Osteocyte (in vitro differentiated cells): ENCODE results near the gene DPYD. TPM values are rescaled to one million over a fixed set of nuclear protein-coding genes. Genes with fewer than 3 reads are reported as not detected.

Experiments
- DNase-seq: peaks from one replicate; pipeline ENCODE4 v3.0.0; 2021; ENCODE audit warnings: mixed read lengths; ENCODE audit not compliant: unreplicated experiment; ENCODE audit errors: extremely low spot score
- H3K27ac Mint-ChIP-seq: one replicate; pipeline ENCODE4 v1.8.0; 2021; ENCODE audit warnings: mild to moderate bottlenecking, mixed read lengths; ENCODE audit not compliant: unreplicated experiment
- H3K27me3 Mint-ChIP-seq: one replicate; pipeline ENCODE4 v1.8.0; 2021; ENCODE audit warnings: mixed read lengths; ENCODE audit not compliant: unreplicated experiment
- H3K36me3 Mint-ChIP-seq: one replicate; pipeline ENCODE4 v1.8.0; 2021; ENCODE audit warnings: mixed read lengths; ENCODE audit not compliant: unreplicated experiment
- H3K4me1 Mint-ChIP-seq: one replicate; pipeline ENCODE4 v1.8.0; 2021; ENCODE audit warnings: mixed read lengths; ENCODE audit not compliant: unreplicated experiment
- H3K4me3 Mint-ChIP-seq: one replicate; pipeline ENCODE4 v1.8.0; 2021; ENCODE audit warnings: mild to moderate bottlenecking, moderate library complexity, mixed read lengths; ENCODE audit not compliant: unreplicated experiment
- H3K9me3 Mint-ChIP-seq: one replicate; pipeline ENCODE4 v1.8.0; 2021; ENCODE audit warnings: mixed read lengths; ENCODE audit not compliant: unreplicated experiment
- total RNA-seq: library from RNA; stranded (reverse); gene quantifications from 2 replicates; pipeline ENCODE4 v1.2.1, GENCODE V29; 2021
- TF ChIP-seq, protein P1 (sequence below): fragments of 200-600 bp; sonication (generic); IDR thresholded peaks from 2 replicates; pipeline ENCODE4 v1.5.0; 2021; ENCODE audit warnings: antibody characterized with exemption, mild to moderate bottlenecking, moderate library complexity

The DPYD gene
- total RNA-seq, 1 donor from 2014 or later = 44.0 TPM

DNA sequence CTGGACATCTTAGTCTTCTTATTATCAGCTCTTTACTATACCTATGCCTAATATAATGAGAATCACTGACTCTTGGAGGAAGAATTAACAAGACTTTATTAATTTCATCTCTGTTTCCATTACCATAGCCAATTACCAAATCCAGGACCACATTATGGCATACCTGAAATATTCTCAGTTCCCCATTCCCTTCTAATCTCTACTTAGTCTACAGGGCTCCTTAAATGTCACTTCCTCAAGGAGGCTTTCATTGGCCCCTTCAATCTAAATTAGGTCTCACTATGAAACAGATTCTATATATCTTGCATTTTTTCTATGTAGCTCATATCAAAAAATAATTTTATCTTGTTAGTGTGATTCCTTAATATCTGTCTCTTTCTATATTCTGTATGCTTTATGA, 828.0 kb downstream of the DPYD start:
- H3K4me3 Mint-ChIP-seq = no peak overlapping the region
- no peak for DNase-seq
- no peaks in the 10 kb centered on the region for H3K27me3 Mint-ChIP-seq
- TF ChIP-seq, protein P1, sequence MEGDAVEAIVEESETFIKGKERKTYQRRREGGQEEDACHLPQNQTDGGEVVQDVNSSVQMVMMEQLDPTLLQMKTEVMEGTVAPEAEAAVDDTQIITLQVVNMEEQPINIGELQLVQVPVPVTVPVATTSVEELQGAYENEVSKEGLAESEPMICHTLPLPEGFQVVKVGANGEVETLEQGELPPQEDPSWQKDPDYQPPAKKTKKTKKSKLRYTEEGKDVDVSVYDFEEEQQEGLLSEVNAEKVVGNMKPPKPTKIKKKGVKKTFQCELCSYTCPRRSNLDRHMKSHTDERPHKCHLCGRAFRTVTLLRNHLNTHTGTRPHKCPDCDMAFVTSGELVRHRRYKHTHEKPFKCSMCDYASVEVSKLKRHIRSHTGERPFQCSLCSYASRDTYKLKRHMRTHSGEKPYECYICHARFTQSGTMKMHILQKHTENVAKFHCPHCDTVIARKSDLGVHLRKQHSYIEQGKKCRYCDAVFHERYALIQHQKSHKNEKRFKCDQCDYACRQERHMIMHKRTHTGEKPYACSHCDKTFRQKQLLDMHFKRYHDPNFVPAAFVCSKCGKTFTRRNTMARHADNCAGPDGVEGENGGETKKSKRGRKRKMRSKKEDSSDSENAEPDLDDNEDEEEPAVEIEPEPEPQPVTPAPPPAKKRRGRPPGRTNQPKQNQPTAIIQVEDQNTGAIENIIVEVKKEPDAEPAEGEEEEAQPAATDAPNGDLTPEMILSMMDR = no peak
- peaks cover 24% of the 10 kb centered on the region for H3K4me1 Mint-ChIP-seq
- H3K36me3 Mint-ChIP-seq = peaks cover 22% of the 10 kb centered on the region
- H3K9me3 Mint-ChIP-seq = no peaks in the 10 kb centered on the region
- no peak overlapping the region for H3K27ac Mint-ChIP-seq

DNA sequence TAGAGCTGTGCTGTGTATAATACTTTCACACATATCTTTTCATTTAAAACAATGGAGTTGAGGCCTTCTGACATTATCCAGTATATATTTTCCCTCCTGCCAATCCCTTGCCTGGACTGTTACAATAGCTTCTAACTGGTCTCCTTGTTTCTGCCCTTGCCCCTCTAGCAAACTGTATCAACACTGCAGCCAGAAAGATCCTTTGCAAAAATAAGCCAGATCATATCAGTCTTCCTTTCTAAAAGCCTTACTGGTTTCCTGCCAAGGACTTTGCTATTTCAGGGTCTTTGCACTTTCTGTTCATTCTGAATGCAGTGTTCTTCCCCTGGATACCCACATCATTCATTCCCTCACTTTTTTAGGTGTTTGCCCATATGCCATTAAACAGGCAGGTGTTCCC, 829.2 kb downstream of the DPYD start:
- no peak overlapping the region for H3K27ac Mint-ChIP-seq
- H3K4me3 Mint-ChIP-seq = no peak overlapping the region
- peaks cover 25% of the 10 kb centered on the region for H3K4me1 Mint-ChIP-seq
- TF ChIP-seq, protein P1 = no peak
- H3K27me3 Mint-ChIP-seq = no peaks in the 10 kb centered on the region
- no peaks in the 10 kb centered on the region for H3K9me3 Mint-ChIP-seq
- no peak for DNase-seq
- H3K36me3 Mint-ChIP-seq = peaks cover 13% of the 10 kb centered on the region

DNA sequence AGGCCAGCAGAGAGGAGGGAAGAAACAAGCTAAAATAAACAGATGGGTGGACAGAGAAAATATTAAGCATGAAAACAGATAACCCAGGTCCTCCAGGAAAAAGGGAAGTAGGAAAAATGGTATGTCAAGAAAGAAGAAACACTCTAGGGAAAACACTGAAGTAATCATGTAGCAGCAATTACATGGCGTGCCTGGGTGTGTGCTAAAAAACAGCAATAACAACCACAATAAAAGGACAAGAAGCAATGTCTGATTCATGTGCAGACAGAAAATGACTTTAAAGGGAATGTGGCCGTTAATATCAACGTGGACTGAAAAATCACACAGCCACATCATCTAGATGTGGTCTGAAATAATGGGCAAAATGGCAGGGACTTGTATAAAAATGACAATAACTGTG, 829.6 kb downstream of the DPYD start:
- peaks cover 25% of the 10 kb centered on the region for H3K4me1 Mint-ChIP-seq
- TF ChIP-seq, protein P1 = no peak
- H3K27me3 Mint-ChIP-seq = no peaks in the 10 kb centered on the region
- no peak overlapping the region for H3K4me3 Mint-ChIP-seq
- H3K36me3 Mint-ChIP-seq = peaks cover 9% of the 10 kb centered on the region
- DNase-seq = no peak
- peak overlapping the region; percentile 3 for H3K27ac Mint-ChIP-seq
- no peaks in the 10 kb centered on the region for H3K9me3 Mint-ChIP-seq

DNA sequence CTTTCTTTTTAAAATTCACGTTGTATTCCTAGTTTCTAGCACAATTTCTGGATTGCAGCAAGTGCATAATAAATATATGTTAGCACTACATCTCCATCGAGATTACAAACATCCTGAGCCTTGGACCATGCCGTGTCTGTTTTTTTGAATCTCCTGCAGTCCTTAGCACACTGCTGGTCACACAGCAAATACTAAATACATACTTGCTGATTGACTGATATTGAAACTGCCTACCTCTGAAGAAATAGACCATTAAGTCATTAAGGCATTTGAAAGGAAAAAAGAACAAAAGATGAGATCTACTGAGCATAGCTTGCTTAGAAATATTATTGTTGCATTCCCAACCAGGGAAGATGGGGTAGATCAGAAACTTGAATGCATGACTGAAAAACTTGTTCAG, 830.1 kb downstream of the DPYD start:
- H3K4me3 Mint-ChIP-seq = no peak overlapping the region
- H3K27me3 Mint-ChIP-seq = no peaks in the 10 kb centered on the region
- peaks cover 5% of the 10 kb centered on the region for H3K36me3 Mint-ChIP-seq
- TF ChIP-seq, protein P1 = no peak
- H3K27ac Mint-ChIP-seq = no peak overlapping the region
- peaks cover 25% of the 10 kb centered on the region for H3K4me1 Mint-ChIP-seq
- no peak for DNase-seq
- H3K9me3 Mint-ChIP-seq = no peaks in the 10 kb centered on the region

DNA sequence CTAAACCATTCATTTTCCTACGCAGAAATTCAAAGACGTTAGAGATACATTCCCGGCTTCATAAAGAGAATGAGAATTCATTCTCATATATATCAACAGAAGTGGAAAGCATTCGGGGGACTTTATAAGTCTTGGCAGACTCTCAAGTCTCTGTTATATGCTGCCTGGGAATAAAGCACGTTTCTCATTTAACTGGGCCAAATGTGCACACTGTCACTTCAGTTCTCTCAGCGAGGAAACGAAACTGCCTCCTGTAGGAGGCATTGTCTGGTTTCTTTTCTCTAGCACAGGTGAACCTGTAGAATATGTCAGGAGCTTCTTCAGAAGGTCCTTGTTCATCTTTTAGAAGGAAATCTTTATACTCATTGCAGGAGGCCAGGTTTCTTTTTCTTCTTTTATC, 831.7 kb downstream of the DPYD start:
- Mint-ChIP-seq H3K36me3 (peaks cover 8% of the 10 kb centered on the region), H3K9me3 (no peaks in the 10 kb centered on the region), H3K4me3 (no peak overlapping the region), H3K27ac (no peak overlapping the region), H3K4me1 (peaks cover 25% of the 10 kb centered on the region), H3K27me3 (no peaks in the 10 kb centered on the region)
- TF ChIP-seq, protein P1 = no peak
- no peak for DNase-seq
